HG03039 (cell line): ENCODE data around the gene HMGB4.

ENCODE experiments used
- ATAC-seq: cut with Tn5 transposase; IDR thresholded peaks from one replicate; pipeline ENCODE4 v1.9.1; 2021; ENCODE audit warnings: mild to moderate bottlenecking, moderate library complexity; ENCODE audit not compliant: unreplicated experiment

HMGB4 gene

GRCh38 chr1:33897092-33897725 is 33.3 kb downstream of the HMGB4 start:
- no peak for ATAC-seq

- ATAC-seq: no peak
Measured at GRCh38 chr1:33898406-33898805, 34.5 kb downstream of the HMGB4 start.

GRCh38 chr1:33898881-33899280 is 35.0 kb downstream of the HMGB4 start:
- ATAC-seq: no peak

GRCh38 chr1:33899746-33900145 is 35.9 kb downstream of the HMGB4 start:
- no peak for ATAC-seq

- ATAC-seq: no peak
Measured at GRCh38 chr1:33902486-33903209, 38.8 kb downstream of the HMGB4 start.

- ATAC-seq: no peak
Measured at GRCh38 chr1:33903210-33903589, 39.3 kb downstream of the HMGB4 start.

GRCh38 chr1:33905241-33905640 is 41.4 kb downstream of the HMGB4 start:
- ATAC-seq: no peak

GRCh38 chr1:33906156-33906555 is 42.3 kb downstream of the HMGB4 start:
- ATAC-seq: no peak

- ATAC-seq: no peak
Measured at GRCh38 chr1:33908324-33908956, 44.6 kb downstream of the HMGB4 start.
